PFSK-1 (cell line): ENCODE results near the gene GPR39.

Experiments used
- FOXP2 ChIP-seq: optimal IDR thresholded peaks from 2 replicates; pipeline ENCODE3; 2011; ENCODE audit warnings: borderline replicate concordance, control low read depth, inconsistent platforms; ENCODE audit not compliant: insufficient read depth; ENCODE audit errors: extremely low read length, extremely low read depth
- POLR2AphosphoS5 ChIP-seq: IDR thresholded peaks from 2 replicates; pipeline ENCODE4 v1.6.1; 2012; ENCODE audit warnings: low read depth, mild to moderate bottlenecking, control low read depth, low read length, moderate library complexity
- SIN3A ChIP-seq: IDR thresholded peaks from 2 replicates; pipeline ENCODE4 v1.6.1; 2012; ENCODE audit warnings: mild to moderate bottlenecking, low read length, moderate library complexity, borderline replicate concordance; ENCODE audit not compliant: insufficient read depth
- TAF1 ChIP-seq: IDR thresholded peaks from 2 replicates; pipeline ENCODE4 v1.6.1; 2012; ENCODE audit warnings: low read length, control low read depth, borderline replicate concordance; ENCODE audit not compliant: insufficient read depth
- TF ChIP-seq, protein P1 (sequence below), 2 experiments: IDR thresholded peaks; 2 replicates each; pipeline versions ENCODE4 v1.6.1 to v1.8.0; 2011 to 2012; ENCODE audit warnings: low read depth in 2 of 2, low read length in 2 of 2, control low read depth in 1 of 2, inconsistent platforms in 1 of 2, mild to moderate bottlenecking in 1 of 2, moderate library complexity in 1 of 2; ENCODE audit not compliant: insufficient read depth in 1 of 2

DNA sequence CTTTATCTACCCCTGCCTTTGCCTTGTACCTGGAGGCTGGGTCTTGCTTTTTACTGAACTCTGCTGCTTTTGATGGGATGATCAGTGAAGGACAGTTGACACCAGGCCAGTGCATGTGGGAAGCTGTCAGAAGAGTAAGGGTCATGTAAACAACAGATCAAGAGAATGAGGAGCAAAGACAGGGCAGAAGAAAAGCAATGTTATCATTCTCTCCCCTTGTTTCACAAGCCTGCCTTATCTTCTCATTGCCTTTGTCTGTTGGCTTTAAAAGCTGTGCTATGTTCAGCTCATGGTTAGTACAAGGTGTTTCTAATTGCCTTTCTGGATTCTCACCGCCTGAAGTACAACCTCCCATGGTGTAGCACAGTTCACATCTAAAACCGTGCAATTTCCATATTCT lies 225.8 kb downstream of the GPR39 start:
- TF ChIP-seq TAF1 = no peak
- no peak for TF ChIP-seq POLR2AphosphoS5
- no peak for TF ChIP-seq SIN3A
- TF ChIP-seq, protein P1, sequence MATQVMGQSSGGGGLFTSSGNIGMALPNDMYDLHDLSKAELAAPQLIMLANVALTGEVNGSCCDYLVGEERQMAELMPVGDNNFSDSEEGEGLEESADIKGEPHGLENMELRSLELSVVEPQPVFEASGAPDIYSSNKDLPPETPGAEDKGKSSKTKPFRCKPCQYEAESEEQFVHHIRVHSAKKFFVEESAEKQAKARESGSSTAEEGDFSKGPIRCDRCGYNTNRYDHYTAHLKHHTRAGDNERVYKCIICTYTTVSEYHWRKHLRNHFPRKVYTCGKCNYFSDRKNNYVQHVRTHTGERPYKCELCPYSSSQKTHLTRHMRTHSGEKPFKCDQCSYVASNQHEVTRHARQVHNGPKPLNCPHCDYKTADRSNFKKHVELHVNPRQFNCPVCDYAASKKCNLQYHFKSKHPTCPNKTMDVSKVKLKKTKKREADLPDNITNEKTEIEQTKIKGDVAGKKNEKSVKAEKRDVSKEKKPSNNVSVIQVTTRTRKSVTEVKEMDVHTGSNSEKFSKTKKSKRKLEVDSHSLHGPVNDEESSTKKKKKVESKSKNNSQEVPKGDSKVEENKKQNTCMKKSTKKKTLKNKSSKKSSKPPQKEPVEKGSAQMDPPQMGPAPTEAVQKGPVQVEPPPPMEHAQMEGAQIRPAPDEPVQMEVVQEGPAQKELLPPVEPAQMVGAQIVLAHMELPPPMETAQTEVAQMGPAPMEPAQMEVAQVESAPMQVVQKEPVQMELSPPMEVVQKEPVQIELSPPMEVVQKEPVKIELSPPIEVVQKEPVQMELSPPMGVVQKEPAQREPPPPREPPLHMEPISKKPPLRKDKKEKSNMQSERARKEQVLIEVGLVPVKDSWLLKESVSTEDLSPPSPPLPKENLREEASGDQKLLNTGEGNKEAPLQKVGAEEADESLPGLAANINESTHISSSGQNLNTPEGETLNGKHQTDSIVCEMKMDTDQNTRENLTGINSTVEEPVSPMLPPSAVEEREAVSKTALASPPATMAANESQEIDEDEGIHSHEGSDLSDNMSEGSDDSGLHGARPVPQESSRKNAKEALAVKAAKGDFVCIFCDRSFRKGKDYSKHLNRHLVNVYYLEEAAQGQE (IDR thresholded peaks at IDR 0.05; ENCODE audit: insufficient read depth in 1 of 2, low read depth in 2 of 2, low read length in 2 of 2) = no peak
- TF ChIP-seq FOXP2 = no peak
